DND-41 (cell line): ENCODE data around the gene FOXO6.

Experiments
- CTCF ChIP-seq: IDR thresholded peaks from 2 replicates; pipeline ENCODE4 v1.5.1; 2012; ENCODE audit warnings: borderline replicate concordance, low read length, moderate library complexity, mild to moderate bottlenecking; ENCODE audit not compliant: poor library complexity, severe bottlenecking; ENCODE audit errors: extremely low read depth
- EZH2 ChIP-seq: IDR thresholded peaks from 3 replicates; pipeline ENCODE4 v1.6.1; 2012; ENCODE audit warnings: borderline replicate concordance, low read depth, mild to moderate bottlenecking, moderate library complexity, low read length, inconsistent platforms; ENCODE audit not compliant: severe bottlenecking

DNA sequence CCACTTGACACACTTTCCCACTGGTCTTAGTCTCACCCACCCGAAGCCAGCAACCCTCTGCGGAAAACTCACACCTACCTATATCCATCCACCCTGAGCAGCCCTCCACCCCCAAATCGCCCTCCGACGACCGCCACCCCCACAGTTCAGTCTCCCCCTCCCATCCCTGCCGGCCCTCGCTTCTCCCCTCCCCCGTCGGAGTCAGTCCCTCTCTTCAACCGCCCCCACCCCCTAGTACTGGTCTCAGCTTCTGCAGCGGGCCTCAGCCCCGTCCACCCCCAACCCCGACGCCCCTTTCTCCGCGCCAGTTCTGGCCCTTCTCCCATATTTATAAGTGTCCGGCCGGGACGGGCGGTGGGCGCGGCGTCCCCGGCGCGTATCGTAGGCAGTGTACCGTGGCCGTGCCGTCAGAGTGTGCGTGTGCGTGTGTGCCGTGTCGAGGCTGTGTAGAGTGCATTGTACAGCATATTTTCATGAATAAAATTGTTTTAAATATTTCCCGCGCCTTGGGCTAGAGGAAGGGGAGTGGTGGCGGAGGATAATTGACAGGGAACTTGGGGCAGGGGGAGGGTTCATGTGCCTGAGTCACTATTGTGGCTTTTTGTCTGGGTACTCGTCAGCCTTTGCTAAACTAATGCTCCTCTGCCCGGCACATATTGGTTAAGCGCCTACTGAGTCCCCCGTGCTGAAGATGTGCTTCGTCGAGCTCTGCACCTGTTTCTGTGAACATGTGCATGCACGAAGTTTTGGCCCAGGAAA is 22.0 kb downstream of the FOXO6 start:
- no peak for TF ChIP-seq CTCF
- no peak for TF ChIP-seq EZH2
